Activated CD4-positive, alpha-beta memory T cell treated with anti-CD3 and anti-CD28 coated beads, Interleukin-2, amount 10 ng/mL, durations not matched to agents 7 days and 5 days (primary cell): ENCODE measurements around the gene SERINC2. TPM values are rescaled to one million over a fixed set of nuclear protein-coding genes. Genes with fewer than 3 reads are reported as not detected.
"Not testable (repeated sequence)": the region's sequence is repeated elsewhere in the genome, so short reads cannot be mapped to it uniquely, and the experiment has no call there.

Source experiments
- CTCF ChIA-PET: fragments of 350-600 bp; sonication (Branson Sonifier 250); formaldehyde crosslinking; loops from one replicate; lab custom pipeline; 2021; ENCODE audit warnings: antibody characterized with exemption, inconsistent platforms; lab: Charles Lee
- POLR2A ChIA-PET: fragments of 350-600 bp; sonication (Branson Sonifier 250); formaldehyde crosslinking; loops from one replicate; lab custom pipeline; 2021; ENCODE audit warnings: antibody characterized with exemption; lab: Charles Lee
- DNase-seq: peaks from one replicate; pipeline ENCODE4 v3.0.0-alpha.2; 2020
- H3K27ac Mint-ChIP-seq: one replicate; pipeline ENCODE4 v1.8.0; 2021; ENCODE audit warnings: mild to moderate bottlenecking, mixed read lengths
- H3K27me3 Mint-ChIP-seq: one replicate; pipeline ENCODE4 v1.8.0; 2021; ENCODE audit warnings: mixed read lengths
- H3K36me3 Mint-ChIP-seq: one replicate; pipeline ENCODE4 v1.8.0; 2021; ENCODE audit warnings: low read depth, mixed read lengths
- H3K4me1 Mint-ChIP-seq: one replicate; pipeline ENCODE4 v1.8.0; 2021; ENCODE audit warnings: mixed read lengths
- H3K4me3 Mint-ChIP-seq: one replicate; pipeline ENCODE4 v1.8.0; 2021; ENCODE audit warnings: mild to moderate bottlenecking, mixed read lengths
- H3K9me3 Mint-ChIP-seq: one replicate; pipeline ENCODE4 v1.8.0; 2021; ENCODE audit warnings: mixed read lengths
- total RNA-seq, 2 experiments: library from RNA; stranded (reverse); gene quantifications; one replicate each; pipeline ENCODE4 v1.2.3, GENCODE V29; 2021

The SERINC2 gene
- total RNA-seq, 2 experiments from 2014 or later = 0.10 to 0.13 TPM

DNA sequence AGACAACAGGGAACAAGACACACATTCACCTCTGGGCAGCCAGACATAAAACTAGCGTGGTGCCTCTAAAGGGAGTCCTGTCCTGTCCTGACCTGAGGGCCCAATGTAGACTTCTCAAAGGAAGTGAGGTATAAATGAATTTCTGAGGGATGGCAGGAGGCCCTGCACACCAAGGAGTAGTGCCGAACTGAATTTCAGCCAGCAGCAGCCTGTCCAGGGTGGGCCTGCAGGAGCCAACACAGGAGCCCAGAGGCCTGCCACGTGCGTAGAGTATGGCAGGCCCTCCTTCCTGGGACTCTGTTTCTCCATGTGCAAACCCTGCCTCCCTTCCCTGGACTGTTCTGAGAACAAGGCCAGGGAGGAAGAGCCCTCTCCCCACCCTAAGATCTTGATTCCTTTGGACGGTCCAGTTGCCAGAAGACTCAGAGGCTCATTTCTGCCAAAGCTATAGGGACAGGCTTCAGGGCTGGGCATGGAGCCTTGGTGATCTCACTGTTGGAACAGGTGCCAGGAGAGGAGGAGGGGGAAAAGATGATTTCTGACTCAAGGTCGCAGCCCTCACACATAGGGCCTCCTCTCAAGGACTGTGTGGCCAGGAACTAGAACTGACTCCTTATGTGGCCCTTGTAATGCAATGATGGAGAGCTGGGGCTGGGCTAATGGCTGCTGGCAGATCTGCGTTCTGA, 38.4 kb upstream of the SERINC2 start:
- peaks cover 3% of the 10 kb centered on the region for H3K36me3 Mint-ChIP-seq
- peaks cover 17% of the 10 kb centered on the region for H3K4me1 Mint-ChIP-seq
- H3K27ac Mint-ChIP-seq = no peak overlapping the region
- peaks cover 13% of the 10 kb centered on the region for H3K27me3 Mint-ChIP-seq
- H3K4me3 Mint-ChIP-seq = no peak overlapping the region
- H3K9me3 Mint-ChIP-seq = no peaks in the 10 kb centered on the region
- POLR2A ChIA-PET = interaction anchor here (0.6 kb wide), 1 partner anchor 35 kb away, joined by 3 read pairs; no protein-coding TSS in a partner anchor
- CTCF ChIA-PET = interaction anchor here (1.4 to 1.5 kb wide), 2 partner anchors 9 to 174 kb away, joined by 3 to 8 read pairs; no protein-coding TSS in a partner anchor
- DNase-seq = no peak

- no peak for DNase-seq
- Mint-ChIP-seq H3K36me3 (peaks cover 3% of the 10 kb centered on the region), H3K9me3 (no peaks in the 10 kb centered on the region), H3K27ac (no peak overlapping the region), H3K4me1 (peaks cover 17% of the 10 kb centered on the region), H3K27me3 (peaks cover 13% of the 10 kb centered on the region), H3K4me3 (no peak overlapping the region)
- ChIA-PET CTCF (no interaction called here), POLR2A (no interaction called here)
Observed at GRCh38 chr1:31376375-31377134, 36.5 kb upstream of the SERINC2 start.

DNA sequence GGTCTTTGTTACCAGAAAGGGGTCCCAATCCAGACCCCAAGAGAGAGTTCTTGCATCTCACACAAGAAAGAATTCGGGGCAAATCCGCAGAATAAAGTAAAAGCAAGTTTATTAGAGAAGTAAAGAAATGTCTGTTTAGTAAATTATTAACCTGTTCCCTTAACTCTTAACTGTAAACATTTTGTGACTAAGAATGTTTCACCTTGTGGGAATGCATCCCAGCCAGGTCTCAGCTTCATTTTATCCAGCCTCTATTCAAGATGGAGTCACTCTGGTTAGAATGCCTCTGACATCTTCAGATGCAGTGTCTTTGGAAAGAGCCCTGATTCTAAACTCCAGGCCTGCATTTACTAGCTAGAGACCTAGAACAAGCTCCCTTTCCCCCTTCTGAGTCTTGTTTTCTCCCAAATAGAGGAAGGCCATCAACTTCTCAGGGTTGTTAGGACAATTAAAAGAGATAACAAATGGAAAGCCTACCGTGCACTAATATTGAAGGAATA, 35.6 kb upstream of the SERINC2 start:
- Mint-ChIP-seq H3K4me3 (no peak overlapping the region), H3K27me3 (peaks cover 17% of the 10 kb centered on the region), H3K36me3 (peaks cover 3% of the 10 kb centered on the region), H3K4me1 (peaks cover 16% of the 10 kb centered on the region), H3K27ac (no peak overlapping the region), H3K9me3 (no peaks in the 10 kb centered on the region)
- no peak for DNase-seq
- ChIA-PET POLR2A (no interaction called here), CTCF (no interaction called here)

DNA sequence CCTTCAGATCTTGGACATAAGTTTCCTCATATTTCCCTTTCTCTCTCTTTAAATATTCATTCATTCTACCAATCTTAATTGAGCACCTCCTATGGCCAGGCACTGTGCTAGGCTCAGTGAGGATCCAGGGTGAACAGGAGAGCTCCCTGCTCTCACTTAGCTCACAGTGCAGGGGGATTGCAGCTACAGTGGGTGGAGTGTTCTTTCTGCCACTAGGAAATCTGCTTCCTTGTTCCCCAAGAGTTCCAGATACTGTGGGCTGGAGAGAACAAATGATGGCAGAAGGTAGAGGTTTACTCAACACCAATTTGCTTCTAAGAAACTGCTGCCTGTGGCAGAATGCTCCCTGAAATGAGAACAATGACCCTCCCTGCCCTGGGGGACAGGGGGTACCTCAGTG, 35.0 kb upstream of the SERINC2 start:
- ChIA-PET CTCF (no interaction called here), POLR2A (no interaction called here)
- peaks cover 17% of the 10 kb centered on the region for H3K27me3 Mint-ChIP-seq
- peaks cover 11% of the 10 kb centered on the region for H3K4me1 Mint-ChIP-seq
- H3K9me3 Mint-ChIP-seq = no peaks in the 10 kb centered on the region
- no peaks in the 10 kb centered on the region for H3K36me3 Mint-ChIP-seq
- no peak for DNase-seq
- no peak overlapping the region for H3K27ac Mint-ChIP-seq
- no peak overlapping the region for H3K4me3 Mint-ChIP-seq

GRCh38 chr1:31380181-31380580, 32.8 kb upstream of the SERINC2 start:
- H3K27ac Mint-ChIP-seq = no peak overlapping the region
- no peak for DNase-seq
- CTCF ChIA-PET = no interaction called here
- H3K27me3 Mint-ChIP-seq = peaks cover 11% of the 10 kb centered on the region
- no peak overlapping the region for H3K4me3 Mint-ChIP-seq
- H3K4me1 Mint-ChIP-seq = peaks cover 4% of the 10 kb centered on the region
- H3K36me3 Mint-ChIP-seq = no peaks in the 10 kb centered on the region
- no peaks in the 10 kb centered on the region for H3K9me3 Mint-ChIP-seq
- POLR2A ChIA-PET = no interaction called here

- H3K4me3 Mint-ChIP-seq = no peak overlapping the region
- peaks cover 1% of the 10 kb centered on the region for H3K4me1 Mint-ChIP-seq
- H3K9me3 Mint-ChIP-seq = no peaks in the 10 kb centered on the region
- CTCF ChIA-PET = no interaction called here
- H3K27ac Mint-ChIP-seq = no peak overlapping the region
- DNase-seq = no peak
- POLR2A ChIA-PET = no interaction called here
- no peaks in the 10 kb centered on the region for H3K36me3 Mint-ChIP-seq
- peaks cover 11% of the 10 kb centered on the region for H3K27me3 Mint-ChIP-seq
Observed at GRCh38 chr1:31381394-31382294, 31.4 kb upstream of the SERINC2 start.

GRCh38 chr1:31382379-31382989, 30.5 kb upstream of the SERINC2 start:
- POLR2A ChIA-PET = no interaction called here
- DNase-seq = no peak
- Mint-ChIP-seq H3K27ac (no peak overlapping the region), H3K27me3 (peaks cover 11% of the 10 kb centered on the region), H3K4me3 (no peak overlapping the region), H3K36me3 (no peaks in the 10 kb centered on the region), H3K9me3 (no peaks in the 10 kb centered on the region), H3K4me1 (no peaks in the 10 kb centered on the region)
- CTCF ChIA-PET = no interaction called here

- H3K36me3 Mint-ChIP-seq = no peaks in the 10 kb centered on the region
- H3K27me3 Mint-ChIP-seq = peaks cover 14% of the 10 kb centered on the region
- no peak overlapping the region for H3K27ac Mint-ChIP-seq
- no peaks in the 10 kb centered on the region for H3K9me3 Mint-ChIP-seq
- DNase-seq = no peak
- H3K4me1 Mint-ChIP-seq = no peaks in the 10 kb centered on the region
- no peak overlapping the region for H3K4me3 Mint-ChIP-seq
- POLR2A ChIA-PET = interaction anchor here (1.0 to 1.6 kb wide), 2 partner anchors 10 to 13 kb away, joined by 3 read pairs; no protein-coding TSS in a partner anchor
- CTCF ChIA-PET = interaction anchor here (2.2 kb wide), 1 partner anchor 10 kb away, joined by 12 read pairs; no protein-coding TSS in a partner anchor
Observed at GRCh38 chr1:31383967-31384366, 29.0 kb upstream of the SERINC2 start.

DNA sequence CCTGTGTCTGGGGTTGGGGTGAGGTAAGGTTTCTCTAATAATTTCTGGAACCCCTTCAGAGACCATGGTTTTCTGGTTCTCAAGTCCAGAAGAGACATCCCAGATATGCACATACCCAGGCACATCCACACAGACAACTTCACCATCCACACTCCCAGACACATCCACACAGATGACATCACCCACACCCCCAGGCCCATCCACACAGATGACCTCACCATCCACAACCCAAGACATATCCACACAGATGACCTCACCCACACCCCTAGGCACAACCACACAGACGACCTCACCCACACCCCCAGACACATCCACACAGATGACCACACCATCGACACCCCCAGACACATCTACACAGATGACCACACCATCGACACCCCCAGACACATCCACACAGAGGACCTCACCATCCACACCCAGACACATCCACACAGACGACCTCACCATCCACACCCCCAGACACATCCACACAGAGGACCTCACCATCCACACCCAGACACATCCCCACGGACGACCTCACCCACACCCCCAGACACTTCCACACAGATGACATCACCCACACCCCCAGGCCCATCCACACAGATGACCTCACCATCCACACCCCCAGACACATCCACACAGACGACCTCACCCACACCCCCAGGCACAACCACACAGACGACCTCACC, 26.3 kb upstream of the SERINC2 start:
- H3K4me1 Mint-ChIP-seq, H3K27ac Mint-ChIP-seq, POLR2A ChIA-PET, DNase-seq, CTCF ChIA-PET, H3K4me3 Mint-ChIP-seq, H3K36me3 Mint-ChIP-seq, H3K9me3 Mint-ChIP-seq: not testable (repeated sequence)
- H3K27me3 Mint-ChIP-seq = peaks cover 14% of the 10 kb centered on the region

- H3K9me3 Mint-ChIP-seq = no peaks in the 10 kb centered on the region
- no peaks in the 10 kb centered on the region for H3K36me3 Mint-ChIP-seq
- H3K27ac Mint-ChIP-seq = no peak overlapping the region
- POLR2A ChIA-PET = no interaction called here
- H3K4me1 Mint-ChIP-seq = no peaks in the 10 kb centered on the region
- CTCF ChIA-PET = no interaction called here
- peaks cover 10% of the 10 kb centered on the region for H3K27me3 Mint-ChIP-seq
- H3K4me3 Mint-ChIP-seq = no peak overlapping the region
- no peak for DNase-seq
Observed at GRCh38 chr1:31387612-31388011, 25.4 kb upstream of the SERINC2 start.

DNA sequence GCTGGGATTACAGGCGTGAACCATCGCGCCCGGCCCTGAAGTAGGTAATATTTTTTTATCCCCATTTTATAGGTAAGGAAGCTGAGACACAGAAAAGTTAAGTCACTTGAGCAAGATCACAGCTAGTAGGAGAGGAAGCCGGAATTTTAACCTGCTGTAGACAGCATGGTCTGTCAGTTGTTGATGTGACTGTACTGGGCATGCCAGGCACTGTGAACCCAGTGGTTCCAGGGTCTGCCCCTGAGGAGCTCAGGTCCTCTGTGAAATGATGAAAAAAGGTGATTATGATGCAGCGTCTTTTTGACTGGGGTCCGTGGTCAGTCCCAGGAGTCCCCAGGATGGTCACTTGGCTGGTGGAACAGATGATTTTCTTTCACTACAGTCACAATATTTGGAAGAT, 23.4 kb upstream of the SERINC2 start:
- no peaks in the 10 kb centered on the region for H3K36me3 Mint-ChIP-seq
- H3K27ac Mint-ChIP-seq = no peak overlapping the region
- DNase-seq = no peak
- H3K27me3 Mint-ChIP-seq = peaks cover 8% of the 10 kb centered on the region
- no peak overlapping the region for H3K4me3 Mint-ChIP-seq
- H3K9me3 Mint-ChIP-seq = no peaks in the 10 kb centered on the region
- ChIA-PET CTCF (no interaction called here), POLR2A (no interaction called here)
- H3K4me1 Mint-ChIP-seq = peaks cover 4% of the 10 kb centered on the region

DNA sequence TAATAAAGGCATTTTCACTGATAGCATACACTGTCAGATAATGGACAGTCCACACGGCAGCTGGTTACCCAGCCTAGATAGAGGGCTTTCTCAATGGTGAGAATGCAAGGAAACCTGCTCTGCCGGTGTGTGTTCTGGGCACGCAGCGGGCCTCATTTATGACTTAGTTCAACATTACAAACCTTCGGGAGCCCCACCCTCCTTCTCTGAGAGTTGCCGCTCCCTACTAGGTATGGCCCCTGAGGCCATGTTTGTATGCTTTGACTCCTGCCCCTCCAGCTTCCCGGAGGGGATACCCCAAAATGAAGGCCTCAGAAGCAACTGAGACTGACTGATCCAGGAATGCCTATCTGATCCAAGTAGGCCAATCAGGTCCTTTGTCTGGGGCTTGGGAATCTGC, 22.9 kb upstream of the SERINC2 start:
- H3K36me3 Mint-ChIP-seq = no peaks in the 10 kb centered on the region
- DNase-seq = no peak
- no peak overlapping the region for H3K4me3 Mint-ChIP-seq
- ChIA-PET CTCF (interaction anchor here (1.4 kb wide), 1 partner anchor 33 kb away, joined by 4 read pairs; no protein-coding TSS in a partner anchor), POLR2A (no interaction called here)
- H3K4me1 Mint-ChIP-seq = peaks cover 9% of the 10 kb centered on the region
- H3K27ac Mint-ChIP-seq = no peak overlapping the region
- H3K27me3 Mint-ChIP-seq = peaks cover 8% of the 10 kb centered on the region
- no peaks in the 10 kb centered on the region for H3K9me3 Mint-ChIP-seq
